DMS114 treated with DMSO at 0.1 percent for 48 hours (cell line): Measurements from ENCODE around the gene CYP2U1.

Experiments
- DNase-seq: peaks from one replicate; lab custom pipeline; 2025; ENCODE audit not compliant: unreplicated experiment; lab: John Stamatoyannopoulos, UW

The CYP2U1 gene

DNA sequence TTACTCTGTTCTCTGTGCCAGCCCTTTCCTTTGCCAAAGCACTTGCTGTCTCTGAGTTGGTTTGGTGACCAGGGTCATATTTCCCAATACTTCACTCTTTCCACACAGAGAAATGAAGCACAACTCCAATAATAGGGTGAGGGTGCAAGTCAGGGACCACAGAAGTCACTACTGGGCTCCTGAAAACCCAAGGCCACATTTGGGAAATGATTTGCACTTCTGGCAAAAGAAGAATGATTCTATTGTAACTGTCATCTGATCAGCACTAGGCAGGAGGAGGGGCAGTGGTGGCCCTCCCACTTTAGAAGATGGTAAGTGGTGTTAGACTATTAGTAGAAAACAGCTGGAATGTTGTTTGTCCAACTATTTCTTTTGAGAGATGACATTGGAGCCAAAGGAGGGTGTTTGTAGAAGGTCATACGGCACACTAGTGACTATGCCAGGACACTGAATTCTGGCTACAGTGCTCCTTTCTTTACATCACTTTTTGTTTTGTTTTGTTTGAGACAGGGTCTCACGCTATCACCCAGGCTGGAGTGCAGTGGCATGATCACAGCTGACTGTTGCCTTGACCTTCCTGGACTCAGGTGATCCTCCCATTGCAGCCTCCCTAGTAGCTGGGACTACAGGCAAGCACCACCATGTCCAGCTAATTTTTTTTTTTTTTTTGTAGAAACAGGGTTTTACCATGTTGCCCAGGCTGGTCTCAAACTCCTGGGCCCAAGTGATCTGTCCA is 47.5 kb downstream of the CYP2U1 start:
- DNase-seq: no peak

DNA sequence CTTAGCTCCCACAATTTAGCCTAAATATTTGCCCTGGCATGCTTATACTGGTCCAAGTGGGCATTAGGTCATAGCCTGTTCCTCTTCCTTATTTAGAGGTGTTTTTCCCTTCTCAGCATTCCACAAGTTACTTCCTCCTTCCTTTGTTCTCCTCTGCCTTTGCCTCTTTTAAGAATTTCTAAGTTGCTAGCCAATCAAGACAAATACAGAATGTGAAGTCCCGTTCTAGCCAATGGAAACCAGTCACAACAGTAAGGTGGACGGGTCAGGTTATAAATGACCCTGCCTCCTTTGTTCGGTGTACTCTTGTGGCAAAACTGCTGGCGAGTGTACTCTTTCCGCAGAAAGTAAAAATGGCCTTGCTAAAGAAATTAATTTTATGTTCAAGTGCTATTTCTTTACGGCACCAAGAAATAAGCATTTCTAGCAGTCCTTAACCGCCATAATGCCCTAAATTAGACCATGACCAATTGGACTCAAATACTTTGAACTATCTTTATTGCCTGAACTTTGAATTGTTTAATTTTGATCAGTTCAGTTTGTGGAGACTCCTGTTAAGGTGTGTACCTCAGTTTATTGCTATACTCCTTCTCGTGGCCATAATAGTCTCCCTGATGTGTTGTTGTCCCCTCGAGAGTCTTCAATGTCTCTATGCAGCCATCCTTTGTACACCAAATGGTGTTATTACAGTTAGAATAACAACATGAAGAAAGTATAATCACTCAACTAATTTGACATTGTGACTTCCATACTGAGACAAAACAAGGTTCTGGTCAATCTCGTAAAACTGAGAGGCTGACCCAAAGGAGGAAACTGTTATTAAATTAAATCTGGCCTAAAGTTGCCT is 56.8 kb downstream of the CYP2U1 start:
- DNase-seq: no peak

DNA sequence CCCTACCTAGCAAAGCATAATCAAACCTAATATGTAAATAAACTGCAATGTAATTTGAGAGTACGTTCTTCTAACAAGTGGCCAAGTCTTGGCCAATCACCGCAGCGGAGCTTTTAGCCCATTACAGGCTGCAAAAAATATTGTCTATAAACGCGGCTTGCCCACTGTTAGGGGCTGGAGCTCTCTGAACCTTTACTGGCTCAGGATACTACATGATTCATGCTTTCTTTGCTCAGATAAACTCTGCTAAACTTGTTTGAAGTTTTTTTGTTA is 57.4 kb downstream of the CYP2U1 start:
- DNase-seq: no peak

DNA sequence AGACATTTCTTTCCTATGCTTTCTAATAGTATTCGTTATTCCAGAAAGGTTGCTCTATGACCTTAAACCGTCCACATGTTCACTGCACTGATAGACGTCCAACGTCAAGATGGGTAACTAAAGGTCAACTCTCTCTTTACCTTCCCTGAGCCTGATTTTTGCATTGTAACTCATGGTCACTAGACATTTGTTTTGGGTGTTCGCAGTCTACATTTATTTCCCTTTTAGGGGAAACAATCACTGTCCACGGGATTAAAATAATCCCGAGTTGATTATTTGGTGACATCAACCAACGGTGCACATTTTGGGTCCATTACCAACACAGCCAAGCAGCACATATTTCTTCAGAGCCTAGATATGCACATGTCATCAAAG is 57.8 kb downstream of the CYP2U1 start:
- DNase-seq: no peak

DNA sequence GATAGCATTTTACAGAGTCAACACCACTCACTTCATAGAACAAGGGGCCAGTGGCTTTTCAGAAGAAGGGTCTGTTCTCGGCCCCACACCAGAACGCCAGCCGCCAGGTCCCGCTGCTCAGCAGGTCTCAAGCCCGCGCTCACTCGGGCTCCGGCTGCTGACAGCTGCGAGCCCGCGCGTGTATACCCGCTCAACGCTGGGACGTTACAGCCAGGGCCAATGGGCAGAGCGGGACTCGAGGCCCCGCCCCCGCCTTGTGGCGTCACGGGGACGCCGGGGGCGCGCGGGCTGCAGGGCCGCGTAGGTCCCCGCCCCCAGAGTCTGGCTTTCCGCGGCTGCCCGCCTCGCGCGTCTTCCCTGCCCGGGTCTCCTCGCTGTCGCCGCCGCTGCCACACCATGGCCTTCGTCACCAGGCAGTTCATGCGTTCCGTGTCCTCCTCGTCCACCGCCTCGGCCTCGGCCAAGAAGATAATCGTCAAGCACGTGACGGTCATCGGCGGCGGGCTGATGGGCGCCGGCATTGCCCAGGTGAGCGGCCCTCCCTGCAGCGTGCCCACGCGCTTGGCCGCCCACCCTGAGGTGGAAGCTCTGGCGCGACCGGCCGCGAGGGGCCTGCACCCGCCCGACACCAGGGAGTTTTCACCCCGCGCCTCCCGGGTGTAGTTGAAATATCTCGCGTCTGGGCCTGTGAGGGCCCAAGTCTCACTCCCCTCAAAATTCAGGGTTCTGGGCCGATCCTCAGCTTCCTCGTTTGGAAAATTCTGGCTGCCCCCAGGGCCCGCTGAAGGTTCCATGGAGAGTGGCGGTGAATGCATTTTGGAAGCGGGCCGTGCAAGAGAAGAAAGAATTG is 58.4 kb downstream of the CYP2U1 start, which contains the start of gene HADH:
Gene HADH, plus strand, starts transcription at position 353 of the 850 bp plus-strand sequence. Its CDS starts 44 bp downstream, at position 397.
- peak; percentile 73 for DNase-seq

DNA sequence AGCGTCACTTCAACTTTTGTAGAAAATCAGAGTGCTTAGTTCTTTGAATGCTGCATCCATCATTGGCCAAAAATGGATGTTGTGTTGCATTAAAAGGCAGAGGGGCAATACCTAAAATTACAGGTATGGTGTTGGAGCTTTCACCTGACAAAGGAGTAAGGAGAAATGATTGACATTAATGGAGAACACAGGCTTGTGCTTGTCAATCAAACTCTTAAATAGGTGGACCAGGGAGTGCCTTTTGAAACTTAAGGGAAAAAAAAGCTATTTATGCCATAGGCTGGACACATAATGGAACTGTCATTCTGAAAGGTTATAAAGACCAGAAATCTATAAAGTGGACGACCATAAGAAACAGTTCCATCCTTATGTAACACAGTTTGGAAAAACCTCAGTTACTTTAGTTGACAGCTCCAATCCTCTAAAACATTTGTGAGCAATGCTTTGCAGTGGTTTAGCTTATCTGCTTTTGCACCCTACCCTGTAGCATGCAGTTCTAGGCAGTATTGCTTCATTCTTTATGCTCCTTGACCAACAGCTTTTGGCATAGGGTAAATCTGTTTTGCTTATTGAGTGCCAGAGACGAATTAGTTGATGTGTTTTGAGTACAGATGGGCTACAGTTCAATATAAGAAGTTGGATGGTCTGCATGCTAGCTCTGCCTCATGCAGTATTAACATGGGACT is 60.7 kb downstream of the CYP2U1 start:
- no peak for DNase-seq

DNA sequence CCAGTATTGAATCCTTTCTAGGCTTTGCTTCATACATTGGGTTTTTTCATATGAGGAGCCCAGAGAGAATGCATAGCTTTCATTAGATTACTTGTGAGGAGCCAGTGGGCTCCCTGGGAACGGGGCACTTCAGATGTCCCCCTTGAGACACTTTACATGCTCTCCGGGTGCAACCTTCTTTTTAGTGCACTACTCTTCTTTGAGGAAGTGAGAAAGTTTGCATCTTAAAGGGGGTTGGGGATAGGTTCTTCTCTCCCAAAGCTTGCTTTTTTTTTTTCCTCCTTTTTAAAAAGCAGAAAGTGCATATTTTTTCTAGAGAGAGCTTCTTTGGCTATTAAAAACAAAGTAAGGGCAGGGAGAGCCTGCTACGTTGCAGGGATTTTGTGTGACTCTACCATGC is 62.6 kb downstream of the CYP2U1 start:
- no peak for DNase-seq

DNA sequence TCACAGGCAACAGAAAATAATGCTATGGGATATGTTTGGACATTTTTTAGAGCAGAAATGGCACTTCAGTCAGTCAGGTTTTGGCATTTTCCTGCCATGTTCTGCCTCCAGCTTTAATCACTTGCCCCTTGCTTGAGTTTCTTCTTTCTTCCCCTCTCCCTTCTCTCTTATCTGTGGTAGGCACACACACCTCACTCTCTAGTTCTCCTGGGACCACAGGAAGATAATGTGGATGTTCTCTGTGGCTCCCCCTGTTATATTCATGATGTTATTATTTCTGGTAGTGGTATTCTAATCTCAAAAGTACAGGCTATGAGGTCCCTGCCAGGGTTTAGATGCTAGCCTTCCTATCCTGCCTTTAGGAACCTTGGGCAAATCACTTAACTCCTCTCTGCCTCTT is 63.5 kb downstream of the CYP2U1 start:
- DNase-seq: no peak

DNA sequence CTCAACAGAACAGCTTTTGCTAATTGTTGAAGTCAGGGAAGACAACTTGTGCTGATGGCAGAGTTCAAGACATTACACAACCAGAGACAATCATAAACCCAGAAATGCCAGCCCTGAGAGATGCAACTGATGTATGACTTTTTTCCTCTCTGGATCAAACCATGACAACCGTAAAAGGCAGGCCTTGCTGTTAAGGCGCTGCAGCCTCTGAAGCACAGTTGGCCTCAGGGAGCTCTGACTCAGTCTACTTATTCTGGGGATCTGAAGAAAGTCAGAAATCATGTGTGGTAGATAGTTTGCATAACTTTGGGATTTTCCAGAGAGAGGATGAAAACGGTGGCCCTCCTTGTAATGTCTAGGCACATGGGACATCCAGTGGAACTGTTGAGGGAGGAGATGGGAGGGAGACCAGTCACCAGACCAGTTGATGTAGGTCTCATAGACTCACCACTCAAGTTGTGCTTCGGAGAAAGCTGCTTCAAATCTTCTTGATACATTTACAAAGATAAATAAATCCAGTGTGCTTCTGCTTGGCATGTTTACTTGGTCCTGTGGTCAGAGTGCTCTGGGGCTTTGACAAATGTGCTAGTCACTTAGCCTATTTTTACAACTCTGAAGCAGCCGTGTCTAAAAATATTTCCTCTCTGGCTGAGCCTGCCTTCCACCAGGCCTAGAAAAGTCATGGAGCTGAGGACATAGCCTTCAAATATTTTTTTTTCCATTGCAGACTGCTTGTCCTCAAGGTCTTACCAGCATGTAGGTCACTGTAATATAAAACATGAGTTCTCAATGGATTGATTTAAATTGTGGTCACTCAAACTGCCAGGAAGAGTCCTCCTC is 65.8 kb downstream of the CYP2U1 start:
- DNase-seq: no peak

DNA sequence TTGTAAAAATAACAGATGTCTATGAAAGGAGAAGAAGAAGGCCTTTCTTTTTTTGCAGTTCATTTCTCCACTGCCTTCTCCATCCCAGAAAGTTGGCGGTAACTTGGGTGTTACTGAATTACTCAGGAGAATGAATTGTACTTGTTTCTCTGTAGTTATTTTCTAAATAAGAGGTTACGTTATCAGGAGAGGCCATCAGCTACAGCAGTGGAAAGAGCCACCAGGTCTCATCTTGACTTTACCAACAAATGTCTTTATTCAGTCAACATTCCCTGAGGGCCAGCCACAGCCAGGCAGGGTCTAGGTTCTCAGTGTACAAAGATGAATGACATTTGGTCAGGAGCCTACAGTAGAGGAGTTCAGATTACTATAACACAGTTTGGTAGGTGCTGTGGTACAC is 66.4 kb downstream of the CYP2U1 start:
- DNase-seq: no peak

DNA sequence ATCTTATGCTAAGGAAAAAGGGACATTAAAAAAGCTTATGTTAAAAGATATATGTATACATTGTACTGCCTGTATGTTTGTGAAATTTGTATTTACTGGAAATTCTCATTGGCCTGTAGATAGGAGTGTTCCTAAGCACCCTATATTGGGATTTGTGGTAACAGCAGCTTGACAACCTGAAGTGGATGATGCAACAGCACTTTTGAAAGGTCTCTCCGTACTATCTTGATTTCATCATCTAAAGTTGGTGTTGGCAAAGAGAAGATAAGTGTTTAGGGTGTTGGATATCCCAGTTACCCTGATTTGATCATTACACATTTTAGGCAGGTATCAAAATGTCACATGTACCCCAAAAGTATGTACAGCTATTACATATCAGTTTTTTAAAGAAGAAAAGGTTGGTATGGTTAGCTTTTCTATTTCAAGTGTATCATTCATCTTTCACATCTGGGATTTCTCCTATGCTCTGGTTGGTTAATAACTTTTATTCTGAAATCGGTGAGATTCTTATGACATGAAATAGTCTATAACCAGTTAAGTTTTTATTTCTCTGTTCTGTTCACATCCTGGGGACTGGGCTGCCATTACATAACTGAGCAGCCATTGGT is 68.7 kb downstream of the CYP2U1 start:
- no peak for DNase-seq

DNA sequence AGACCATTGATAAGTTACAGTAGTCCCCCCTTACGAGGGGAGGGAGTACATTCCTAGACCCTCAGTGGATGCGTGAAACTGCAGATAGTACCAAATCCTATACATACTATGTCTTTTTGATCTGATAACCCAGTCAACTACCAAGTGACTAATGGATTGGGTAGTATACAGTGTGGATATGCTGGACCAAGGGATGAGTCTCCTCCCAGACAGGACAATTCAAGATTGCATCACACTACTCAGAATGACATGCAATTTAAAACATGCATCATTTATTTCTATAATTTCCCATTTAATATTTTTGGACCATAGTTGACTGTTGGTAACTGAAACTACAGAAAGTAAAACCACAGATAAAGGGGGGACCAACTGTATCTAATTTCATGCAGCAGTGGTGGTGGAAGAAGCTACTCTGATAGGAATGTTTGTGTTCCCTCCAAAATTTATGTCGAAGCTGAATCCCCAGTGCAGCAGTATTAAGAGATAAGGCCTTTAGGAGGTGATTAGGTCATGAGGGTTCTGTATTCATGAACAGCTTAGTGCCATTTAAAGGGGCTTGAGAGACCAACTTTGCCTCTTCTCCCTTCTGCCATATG is 70.3 kb downstream of the CYP2U1 start:
- DNase-seq: no peak
